Activated CD8-positive, alpha-beta memory T cell treated with anti-CD3 and anti-CD28 coated beads for 4 hours (primary cell): ENCODE measurements around the gene ANKUB1.
"Not testable (repeated sequence)": the region's sequence is repeated elsewhere in the genome, so short reads cannot be mapped to it uniquely, and the experiment has no call there.

Experiments used
- DNase-seq, 2 donors: peaks; one replicate each; pipeline ENCODE4 v3.0.0-alpha.2; 2020; ENCODE audit warnings: low read depth in 2 of 2

The ANKUB1 gene

GRCh38 chr3:149792452-149793270 lies at the start of gene ANKUB1:
Gene ANKUB1, minus strand, starts transcription at chr3:149792554. Its CDS starts 188 bp downstream, at chr3:149792366.
- no peak for DNase-seq

- DNase-seq: no peak
Measured at GRCh38 chr3:149839896-149840295, 47.5 kb upstream of the ANKUB1 start.

- not testable (repeated sequence) for DNase-seq
Measured at GRCh38 chr3:149839469-149839868, 47.1 kb upstream of the ANKUB1 start.

DNA sequence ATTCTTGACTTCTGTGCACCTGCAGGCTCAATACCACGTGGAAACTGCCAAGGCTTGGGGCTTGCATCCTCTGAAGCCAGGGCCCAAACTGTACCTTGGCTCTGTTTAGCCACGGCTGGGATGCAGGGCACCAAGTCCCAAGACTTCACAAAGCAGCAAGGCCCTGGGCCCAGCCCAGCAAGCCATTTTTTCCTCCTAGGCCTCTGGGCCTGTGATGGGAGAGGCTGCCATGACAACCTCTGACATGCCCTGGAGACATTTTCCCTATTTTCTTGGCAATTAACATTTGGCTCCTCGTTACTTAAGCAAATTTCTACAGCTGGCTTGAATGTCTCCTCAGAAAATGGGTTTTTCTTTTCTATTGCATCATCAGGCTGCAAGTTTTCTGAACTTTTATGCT lies 46.1 kb upstream of the ANKUB1 start:
- DNase-seq: not testable (repeated sequence)

- no peak for DNase-seq
Measured at GRCh38 chr3:149833241-149833640, 40.9 kb upstream of the ANKUB1 start.

DNA sequence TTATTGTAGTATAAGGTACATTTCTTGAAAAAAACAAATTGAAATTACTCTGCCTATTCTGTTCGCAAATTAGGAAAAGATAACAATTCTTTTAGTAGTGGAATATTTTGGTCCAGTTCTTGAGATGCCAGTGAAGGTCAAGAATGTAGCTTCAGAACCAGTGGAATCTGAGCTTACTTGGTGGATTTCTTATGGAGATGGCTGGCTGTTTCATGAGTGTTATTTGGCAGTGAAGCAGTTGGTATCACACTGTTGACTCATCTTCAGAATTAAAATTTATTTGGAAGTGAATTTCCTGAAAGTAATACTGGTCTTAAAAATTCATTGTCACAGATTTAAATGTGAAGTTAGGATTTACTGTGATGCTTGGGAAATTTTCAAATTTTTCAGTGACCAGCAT lies 39.7 kb upstream of the ANKUB1 start:
- DNase-seq: no peak

DNA sequence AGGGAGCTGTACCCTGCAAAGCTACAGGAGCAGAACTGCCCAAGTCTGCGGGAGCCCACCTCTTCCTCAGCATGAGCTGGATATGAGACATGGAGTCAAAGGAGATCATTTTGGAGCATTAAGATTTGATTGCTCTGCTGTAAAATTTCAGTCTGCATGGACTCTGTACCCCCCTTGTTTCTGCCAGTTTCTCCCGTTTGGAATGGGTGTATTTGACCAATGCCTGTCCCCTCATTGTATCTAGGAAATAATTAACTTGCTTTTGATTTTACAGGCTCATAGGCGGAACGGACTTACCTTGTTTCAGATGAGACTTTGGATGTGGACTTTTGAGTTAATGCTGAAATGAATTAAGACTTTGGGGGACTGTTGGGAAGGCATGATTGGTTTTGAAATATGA lies 39.0 kb upstream of the ANKUB1 start:
- no peak for DNase-seq

GRCh38 chr3:149830902-149831301 lies 38.5 kb upstream of the ANKUB1 start:
- no peak for DNase-seq

- not testable (repeated sequence) for DNase-seq
Measured at GRCh38 chr3:149829631-149830030, 37.3 kb upstream of the ANKUB1 start.

DNA sequence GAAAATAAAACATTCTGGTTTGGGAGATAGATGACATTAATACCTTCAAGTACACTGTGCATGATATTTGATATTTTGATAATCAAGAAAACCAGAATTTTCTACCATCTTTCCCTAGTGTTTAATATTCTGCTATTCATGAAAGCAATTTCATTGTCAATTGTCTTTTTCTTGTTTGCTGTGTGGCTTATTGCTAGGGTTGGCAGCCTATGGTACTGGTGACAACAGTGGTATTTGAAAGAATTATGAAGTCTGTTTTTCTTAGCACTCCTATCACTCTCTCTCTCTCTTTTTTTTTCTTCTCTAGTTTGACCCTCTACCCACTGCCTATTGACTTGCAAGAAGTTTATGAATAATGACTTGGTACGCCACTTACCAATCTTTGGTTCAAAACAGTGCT lies 36.0 kb upstream of the ANKUB1 start:
- DNase-seq: no peak

- DNase-seq: no peak
Measured at GRCh38 chr3:149826636-149827035, 34.3 kb upstream of the ANKUB1 start.

DNA sequence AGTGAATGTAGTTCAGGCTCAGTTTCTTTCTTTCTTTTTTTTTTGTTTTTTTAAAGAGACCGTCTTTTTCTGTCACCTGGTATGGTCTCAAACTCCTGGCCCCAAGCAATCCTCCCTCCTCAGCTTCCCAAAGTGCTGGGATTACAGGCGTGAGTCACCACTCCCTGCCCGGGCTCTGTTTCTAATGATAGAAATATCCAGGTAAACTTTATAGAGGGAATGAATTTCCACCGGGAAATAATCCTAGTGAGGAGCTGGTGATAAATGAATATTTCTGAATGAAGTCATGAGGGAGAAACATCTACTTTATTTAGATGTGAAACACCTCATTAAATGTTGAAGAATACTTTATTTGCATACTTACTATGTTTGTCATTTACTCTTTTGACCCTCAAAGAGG lies 27.8 kb upstream of the ANKUB1 start:
- no peak for DNase-seq

DNA sequence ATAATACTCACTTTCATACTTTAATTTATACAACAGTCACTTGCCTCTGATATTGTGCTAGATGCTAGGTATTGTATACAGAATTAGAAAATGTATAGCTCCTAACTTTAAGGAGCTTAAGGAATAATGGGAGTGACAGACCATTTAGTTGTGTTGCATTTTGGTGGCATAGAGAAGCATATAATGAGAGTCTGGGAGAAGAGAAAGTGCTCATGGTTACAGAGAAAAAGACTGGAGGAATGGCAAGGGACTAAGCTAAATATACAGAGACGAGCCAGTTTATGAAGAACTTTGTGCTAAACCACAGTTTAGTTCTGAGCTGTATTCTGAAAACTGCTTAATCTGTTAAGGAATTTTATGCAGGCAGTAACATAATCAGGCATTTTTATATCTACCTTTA lies 27.1 kb upstream of the ANKUB1 start:
- DNase-seq: no peak

DNA sequence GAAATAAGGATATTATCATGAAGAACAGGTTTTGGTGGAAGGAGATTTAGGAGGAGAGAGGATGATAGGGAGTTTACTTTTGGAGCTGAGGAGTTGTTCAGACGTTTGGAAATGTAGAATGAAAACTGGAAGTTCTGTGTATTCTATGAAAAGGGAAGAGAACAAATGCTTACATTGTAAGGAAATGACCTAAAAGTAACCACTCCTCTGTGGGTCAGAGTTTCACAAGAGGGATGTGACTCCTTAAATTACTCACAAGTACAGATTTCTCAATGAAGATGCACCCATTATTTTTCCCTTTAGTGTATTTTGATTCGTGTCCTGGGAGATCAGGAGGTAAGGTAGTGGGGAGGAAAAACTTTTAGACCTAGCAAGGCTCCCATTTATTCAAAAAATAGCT lies 24.6 kb upstream of the ANKUB1 start:
- no peak for DNase-seq

- DNase-seq: no peak
Measured at GRCh38 chr3:149816311-149816710, 24.0 kb upstream of the ANKUB1 start.

- no peak for DNase-seq
Measured at GRCh38 chr3:149815728-149816127, 23.4 kb upstream of the ANKUB1 start.

DNA sequence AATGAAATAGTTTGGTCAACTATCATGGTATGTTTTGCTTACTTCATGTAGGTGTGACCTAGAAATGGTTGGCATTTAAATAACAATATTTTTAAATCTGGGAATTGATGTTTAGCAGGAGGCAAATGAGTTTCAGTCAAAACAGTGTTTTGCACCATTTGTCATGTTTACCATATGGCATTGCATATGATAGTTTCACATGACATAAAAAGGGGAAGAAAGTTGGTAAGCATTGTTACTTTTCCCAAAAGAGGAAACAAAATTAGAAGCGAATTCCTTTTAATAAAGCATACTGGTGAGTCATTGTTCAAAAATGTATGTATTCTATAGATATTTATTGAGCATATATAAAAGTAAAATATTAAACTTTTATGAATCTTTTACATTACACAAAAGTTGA lies 23.0 kb upstream of the ANKUB1 start:
- DNase-seq: no peak

DNA sequence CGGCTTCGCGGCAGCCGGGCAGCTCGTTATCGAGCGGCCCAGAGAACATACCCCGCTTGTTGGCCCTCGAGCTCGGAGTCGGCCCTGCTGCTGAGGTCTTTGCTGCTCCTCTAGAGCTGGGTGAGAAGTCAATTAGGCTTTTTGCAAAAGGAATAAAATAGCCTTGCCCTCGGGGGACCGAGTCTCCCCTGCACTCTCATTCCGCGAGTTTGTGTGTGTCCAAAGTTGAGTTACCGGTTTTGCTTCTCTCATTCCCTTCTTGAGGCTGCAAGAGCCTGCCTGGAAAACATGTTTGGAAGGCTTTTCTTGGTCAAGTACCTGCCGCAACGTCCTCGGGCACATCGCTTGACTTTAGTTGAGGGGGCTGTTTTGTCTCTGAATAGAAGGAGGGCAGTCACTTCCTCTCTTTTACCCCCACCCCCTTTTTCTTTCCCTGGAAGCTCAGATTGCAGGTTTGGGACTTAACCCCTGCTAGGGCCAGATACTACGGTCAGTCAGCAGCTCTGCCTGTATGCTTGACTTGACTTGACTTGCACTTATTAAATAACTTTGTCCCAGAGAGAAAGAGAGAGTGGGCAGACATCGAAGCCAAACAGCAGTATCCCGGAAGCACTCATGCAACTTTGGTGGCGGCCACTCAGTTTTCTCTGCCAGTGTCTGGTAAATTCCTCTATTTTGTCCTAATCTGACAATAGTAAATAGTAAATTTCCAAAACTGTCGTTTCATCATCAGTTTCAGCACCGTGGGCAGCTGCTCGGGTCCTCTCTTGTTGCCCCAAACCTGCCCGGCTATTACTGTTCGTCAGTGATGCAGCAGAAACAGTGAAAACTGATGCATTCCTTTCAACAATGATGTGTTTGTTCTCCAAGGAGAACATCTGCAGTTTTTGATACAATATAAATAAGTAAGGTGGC lies 21.3 kb upstream of the ANKUB1 start:
- DNase-seq: no peak

- DNase-seq: peak; percentile 86 to 89
Measured at GRCh38 chr3:149812606-149813366, 20.4 kb upstream of the ANKUB1 start, which contains the start of gene RNF13. Gene RNF13, plus strand, starts transcription at chr3:149813215. Its CDS starts 32,812 bp downstream, at chr3:149846027.

GRCh38 chr3:149812165-149812605 lies 19.8 kb upstream of the ANKUB1 start:
- DNase-seq: no peak

- DNase-seq: no peak
Measured at GRCh38 chr3:149810846-149811245, 18.5 kb upstream of the ANKUB1 start.

- DNase-seq: no peak
Measured at GRCh38 chr3:149809699-149810098, 17.3 kb upstream of the ANKUB1 start.
